Endodermal cell (in vitro differentiated cells): Measurements from ENCODE around the gene STK32B. TPM values are rescaled to one million over a fixed set of nuclear protein-coding genes. Genes with fewer than 3 reads are reported as not detected.

Experiments
- DNase-seq: peaks from one replicate; pipeline ENCODE4 v3.0.0-alpha.2; 2017
- H3K27ac ChIP-seq: 2 replicates; pipeline ENCODE4 v1.5.1; 2013; ENCODE audit warnings: mild to moderate bottlenecking, low read depth, low read length, moderate library complexity
- H3K27me3 ChIP-seq: 2 replicates; pipeline ENCODE4 v1.6.1; 2013; ENCODE audit warnings: mild to moderate bottlenecking, low read length, moderate library complexity; ENCODE audit not compliant: insufficient read depth, control insufficient read depth, poor library complexity, severe bottlenecking
- H3K36me3 ChIP-seq: 2 replicates; pipeline ENCODE4 v1.7.0; 2013; ENCODE audit warnings: mild to moderate bottlenecking, low read length, moderate library complexity; ENCODE audit not compliant: control insufficient read depth, insufficient read depth
- H3K4me1 ChIP-seq: one replicate; pipeline ENCODE4 v1.7.0; 2013; ENCODE audit warnings: low read length; ENCODE audit not compliant: control insufficient read depth, insufficient read depth
- H3K4me3 ChIP-seq: 2 replicates; pipeline ENCODE4 v1.5.1; 2013; ENCODE audit warnings: mild to moderate bottlenecking, low read length, moderate library complexity
- H3K9ac ChIP-seq: 2 replicates; pipeline ENCODE4 v1.6.1; 2013; ENCODE audit warnings: mild to moderate bottlenecking, low read length, moderate library complexity; ENCODE audit not compliant: poor library complexity, severe bottlenecking; ENCODE audit errors: extremely low read depth
- H3K9me3 ChIP-seq: 2 replicates; pipeline ENCODE4 v1.6.1; 2013; ENCODE audit warnings: mild to moderate bottlenecking, low read length, moderate library complexity; ENCODE audit not compliant: control insufficient read depth
- H3K27ac Mint-ChIP-seq: 2 replicates; pipeline ENCODE4 v1.8.0; 2020; ENCODE audit warnings: mixed read lengths
- H3K27me3 Mint-ChIP-seq: 2 replicates; pipeline ENCODE4 v1.8.0; 2021; ENCODE audit warnings: mild to moderate bottlenecking, mixed read lengths; ENCODE audit not compliant: insufficient read depth
- H3K36me3 Mint-ChIP-seq: 2 replicates; pipeline ENCODE4 v1.8.0; 2020; ENCODE audit warnings: low read depth, mixed read lengths
- H3K4me1 Mint-ChIP-seq: 2 replicates; pipeline ENCODE4 v1.8.0; 2020; ENCODE audit warnings: mixed read lengths
- H3K4me3 Mint-ChIP-seq: 2 replicates; pipeline ENCODE4 v1.8.0; 2020; ENCODE audit warnings: mild to moderate bottlenecking, moderate library complexity, mixed read lengths
- H3K9me3 Mint-ChIP-seq: 2 replicates; pipeline ENCODE4 v1.8.0; 2020; ENCODE audit warnings: mild to moderate bottlenecking, mixed read lengths
- WGBS, 2 experiments: methylation state at CpG; one replicate each; pipeline versions ENCODE4 v1.1.5 to v1.1.7; 2013; ENCODE audit warnings: missing lambda C conversion rate in 2 of 2, mixed read lengths in 1 of 2; ENCODE audit not compliant: insufficient coverage in 1 of 2, insufficient read length in 1 of 2; 5-methylcytosine and 5-hydroxymethylcytosine counted together
- total RNA-seq, 2 donors: library from RNA; stranded (reverse); fragmentation: NEBNext Ultra II Directional in 1 of 2; extraction: Animal tissue kit (Norgen Biotek cat#: 25700) in 1 of 2; gene quantifications; 2 replicates in 1 of 2; 3 replicates in 1 of 2; pipeline ENCODE4 v1.2.1, GENCODE V29; 2021
- TF ChIP-seq, protein P1 (sequence below): fragments of 200-600 bp; sonication (generic); conservative IDR thresholded peaks from 2 replicates; pipeline ENCODE4 v1.5.0; 2021; ENCODE audit warnings: antibody characterized with exemption, mild to moderate bottlenecking

STK32B gene
- total RNA-seq, 2 donors from 2014 or later, result 1.4 to 1.5 TPM

DNA sequence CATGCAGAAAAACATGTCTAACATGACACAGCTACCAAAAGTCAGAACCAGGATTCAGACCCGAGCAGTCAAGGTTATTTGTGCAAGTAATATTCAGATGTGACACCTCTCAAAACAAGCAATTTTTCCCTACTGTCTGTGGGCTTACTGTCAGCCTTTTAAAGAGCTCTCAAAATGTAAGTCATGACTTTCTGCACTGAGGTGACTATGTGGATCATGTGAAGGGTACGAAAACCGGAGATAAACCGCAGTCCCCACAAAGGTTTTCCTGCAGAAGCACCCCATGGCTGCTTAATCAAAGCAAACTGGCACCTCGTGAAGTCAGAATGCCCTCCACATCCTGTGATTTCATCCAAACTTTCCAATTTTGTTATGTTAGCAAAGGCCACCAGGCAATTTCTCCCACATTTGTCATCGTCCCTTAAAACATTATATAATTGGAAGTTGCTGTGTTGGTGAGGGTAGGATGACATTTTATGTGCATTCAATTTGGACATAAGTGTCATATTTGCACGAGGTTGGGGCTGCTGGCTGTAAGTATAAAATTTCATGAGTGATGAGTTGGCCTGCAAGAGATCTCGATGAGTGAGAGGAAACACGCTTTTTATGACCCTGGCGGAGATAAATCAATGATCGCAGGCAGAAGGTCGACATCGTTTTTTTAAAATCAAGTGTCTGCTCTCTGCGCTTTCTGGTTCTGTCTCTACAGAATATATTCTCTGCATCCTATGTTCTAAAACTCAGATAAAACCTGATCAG lies 161.2 kb downstream of the STK32B start:
- Histone ChIP-seq H3K9ac (no peak overlapping the region), H3K27me3 (no peaks in the 10 kb centered on the region), H3K27ac (no peak overlapping the region), H3K9me3 (no peaks in the 10 kb centered on the region), H3K4me3 (no peak overlapping the region), H3K36me3 (no peaks in the 10 kb centered on the region), H3K4me1 (no peaks in the 10 kb centered on the region)
- H3K36me3 Mint-ChIP-seq, result no peaks in the 10 kb centered on the region
- H3K9me3 Mint-ChIP-seq, result peaks cover 2% of the 10 kb centered on the region
- H3K4me1 Mint-ChIP-seq, result peaks cover 6% of the 10 kb centered on the region
- TF ChIP-seq, protein P1, sequence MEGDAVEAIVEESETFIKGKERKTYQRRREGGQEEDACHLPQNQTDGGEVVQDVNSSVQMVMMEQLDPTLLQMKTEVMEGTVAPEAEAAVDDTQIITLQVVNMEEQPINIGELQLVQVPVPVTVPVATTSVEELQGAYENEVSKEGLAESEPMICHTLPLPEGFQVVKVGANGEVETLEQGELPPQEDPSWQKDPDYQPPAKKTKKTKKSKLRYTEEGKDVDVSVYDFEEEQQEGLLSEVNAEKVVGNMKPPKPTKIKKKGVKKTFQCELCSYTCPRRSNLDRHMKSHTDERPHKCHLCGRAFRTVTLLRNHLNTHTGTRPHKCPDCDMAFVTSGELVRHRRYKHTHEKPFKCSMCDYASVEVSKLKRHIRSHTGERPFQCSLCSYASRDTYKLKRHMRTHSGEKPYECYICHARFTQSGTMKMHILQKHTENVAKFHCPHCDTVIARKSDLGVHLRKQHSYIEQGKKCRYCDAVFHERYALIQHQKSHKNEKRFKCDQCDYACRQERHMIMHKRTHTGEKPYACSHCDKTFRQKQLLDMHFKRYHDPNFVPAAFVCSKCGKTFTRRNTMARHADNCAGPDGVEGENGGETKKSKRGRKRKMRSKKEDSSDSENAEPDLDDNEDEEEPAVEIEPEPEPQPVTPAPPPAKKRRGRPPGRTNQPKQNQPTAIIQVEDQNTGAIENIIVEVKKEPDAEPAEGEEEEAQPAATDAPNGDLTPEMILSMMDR, result no peak
- H3K27ac Mint-ChIP-seq, result no peak overlapping the region
- no peak overlapping the region for H3K4me3 Mint-ChIP-seq
- WGBS, 2 experiments, result 89% methylated on average over 12 to 14 of the region's 14 CpGs
- H3K27me3 Mint-ChIP-seq, result peaks cover 3% of the 10 kb centered on the region
- no peak for DNase-seq

DNA sequence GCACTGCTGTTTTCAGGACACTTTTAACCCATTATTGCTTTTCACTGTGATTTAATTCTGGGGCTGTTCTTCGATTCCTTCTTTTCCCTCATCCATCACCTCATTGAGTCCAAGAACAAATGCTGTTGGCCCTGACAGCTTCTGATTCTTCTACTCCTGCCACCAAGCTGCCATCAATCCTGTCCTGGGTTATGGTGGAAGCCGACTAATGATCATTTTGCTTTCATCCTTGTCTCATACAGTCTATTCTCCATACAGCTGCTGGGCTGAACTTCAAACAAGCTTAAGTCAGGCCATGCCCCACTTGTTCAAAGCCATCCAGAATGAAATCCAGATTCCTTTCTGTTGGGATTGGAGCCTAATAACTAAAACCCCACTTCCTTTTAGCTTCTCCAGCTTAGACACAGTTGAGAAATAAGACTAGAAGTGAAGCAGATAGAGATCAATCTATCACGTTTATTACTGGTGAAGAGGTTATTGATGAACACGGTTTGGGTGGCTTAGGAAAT lies 161.9 kb downstream of the STK32B start:
- peaks cover 3% of the 10 kb centered on the region for H3K27me3 Mint-ChIP-seq
- H3K4me1 ChIP-seq, result no peaks in the 10 kb centered on the region
- H3K36me3 ChIP-seq, result no peaks in the 10 kb centered on the region
- no peak overlapping the region for H3K4me3 Mint-ChIP-seq
- H3K27ac ChIP-seq, result no peak overlapping the region
- no peak overlapping the region for H3K27ac Mint-ChIP-seq
- H3K4me1 Mint-ChIP-seq, result peaks cover 6% of the 10 kb centered on the region
- no peak overlapping the region for H3K4me3 ChIP-seq
- H3K36me3 Mint-ChIP-seq, result no peaks in the 10 kb centered on the region
- H3K9ac ChIP-seq, result no peak overlapping the region
- DNase-seq, result no peak
- no peaks in the 10 kb centered on the region for H3K27me3 ChIP-seq
- TF ChIP-seq, protein P1, result no peak
- no peaks in the 10 kb centered on the region for H3K9me3 ChIP-seq
- 83 to 94% methylated on average over 1 to 4 of the region's 4 CpGs for WGBS, 2 experiments
- H3K9me3 Mint-ChIP-seq, result no peaks in the 10 kb centered on the region

DNA sequence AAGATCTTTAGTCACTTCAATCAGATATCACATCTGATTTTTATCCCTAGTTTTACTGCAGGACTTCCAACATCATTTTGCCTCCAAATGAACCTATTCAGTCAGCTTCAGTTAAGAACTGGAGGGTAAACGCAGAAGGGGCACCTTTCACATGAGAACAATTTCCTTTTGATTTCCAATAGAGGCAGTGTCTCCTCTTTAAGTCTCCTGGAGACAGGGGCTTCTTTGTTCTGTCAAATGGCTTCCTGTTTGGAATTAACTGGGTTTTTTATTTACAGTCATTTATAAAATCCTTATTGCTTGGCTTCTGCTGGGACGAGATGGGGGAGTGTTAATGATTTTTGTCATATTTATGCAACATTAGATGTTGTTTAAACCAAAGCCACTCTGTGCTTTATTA lies 164.0 kb downstream of the STK32B start:
- 71 to 85% methylated on average over 1 of the region's 2 CpGs for WGBS, 2 experiments
- no peaks in the 10 kb centered on the region for H3K9me3 ChIP-seq
- TF ChIP-seq, protein P1, result no peak
- Mint-ChIP-seq H3K4me1 (peaks cover 6% of the 10 kb centered on the region), H3K27ac (no peak overlapping the region), H3K9me3 (no peaks in the 10 kb centered on the region), H3K36me3 (no peaks in the 10 kb centered on the region), H3K27me3 (no peaks in the 10 kb centered on the region), H3K4me3 (no peak overlapping the region)
- H3K4me3 ChIP-seq, result no peak overlapping the region
- H3K4me1 ChIP-seq, result no peaks in the 10 kb centered on the region
- H3K27ac ChIP-seq, result peak overlapping the region; percentile 14
- H3K36me3 ChIP-seq, result no peaks in the 10 kb centered on the region
- no peaks in the 10 kb centered on the region for H3K27me3 ChIP-seq
- no peak overlapping the region for H3K9ac ChIP-seq
- no peak for DNase-seq
